Measurements from ENCODE around the gene LRRC9. TPM values are rescaled to one million over a fixed set of nuclear protein-coding genes. Genes with fewer than 3 reads are reported as not detected.
A peak's percentile ranks its signal among the peaks of the same experiment; 100 is the strongest.

LRRC9 gene
- total RNA-seq, 1 donor from 2014 or later: 1.7 TPM

DNA sequence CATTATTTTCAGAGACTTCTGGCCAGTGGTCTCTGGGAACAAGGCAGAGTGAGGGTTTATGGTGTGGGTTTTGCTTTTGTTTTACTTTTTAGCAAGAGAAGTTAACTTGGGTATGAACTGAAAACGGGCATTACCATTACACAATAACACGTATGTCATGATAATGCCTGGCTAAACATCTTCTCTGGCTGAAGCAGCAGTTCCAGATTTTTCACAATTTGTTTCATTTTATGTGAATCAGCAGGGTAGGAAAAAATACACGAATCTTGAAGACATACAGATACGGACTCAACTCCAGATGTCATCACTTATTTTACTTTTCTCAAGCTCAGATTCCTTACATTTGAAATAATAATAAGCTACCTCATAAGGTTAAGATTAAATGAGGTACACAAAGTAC, 169.3 kb downstream of the LRRC9 start:
- H3K4me3 Mint-ChIP-seq: peak overlapping the region; percentile 33
- DNase-seq (ENCODE audit: extremely low spot score, unreplicated experiment): no peak
- H3K27ac Mint-ChIP-seq: no peak overlapping the region
- H3K27me3 Mint-ChIP-seq: no peaks in the 10 kb centered on the region
- H3K4me1 Mint-ChIP-seq (ENCODE audit: unreplicated experiment): peaks cover 14% of the 10 kb centered on the region
- no peaks in the 10 kb centered on the region for H3K9me3 Mint-ChIP-seq
- no peaks in the 10 kb centered on the region for H3K36me3 Mint-ChIP-seq
- TF ChIP-seq, protein P1, sequence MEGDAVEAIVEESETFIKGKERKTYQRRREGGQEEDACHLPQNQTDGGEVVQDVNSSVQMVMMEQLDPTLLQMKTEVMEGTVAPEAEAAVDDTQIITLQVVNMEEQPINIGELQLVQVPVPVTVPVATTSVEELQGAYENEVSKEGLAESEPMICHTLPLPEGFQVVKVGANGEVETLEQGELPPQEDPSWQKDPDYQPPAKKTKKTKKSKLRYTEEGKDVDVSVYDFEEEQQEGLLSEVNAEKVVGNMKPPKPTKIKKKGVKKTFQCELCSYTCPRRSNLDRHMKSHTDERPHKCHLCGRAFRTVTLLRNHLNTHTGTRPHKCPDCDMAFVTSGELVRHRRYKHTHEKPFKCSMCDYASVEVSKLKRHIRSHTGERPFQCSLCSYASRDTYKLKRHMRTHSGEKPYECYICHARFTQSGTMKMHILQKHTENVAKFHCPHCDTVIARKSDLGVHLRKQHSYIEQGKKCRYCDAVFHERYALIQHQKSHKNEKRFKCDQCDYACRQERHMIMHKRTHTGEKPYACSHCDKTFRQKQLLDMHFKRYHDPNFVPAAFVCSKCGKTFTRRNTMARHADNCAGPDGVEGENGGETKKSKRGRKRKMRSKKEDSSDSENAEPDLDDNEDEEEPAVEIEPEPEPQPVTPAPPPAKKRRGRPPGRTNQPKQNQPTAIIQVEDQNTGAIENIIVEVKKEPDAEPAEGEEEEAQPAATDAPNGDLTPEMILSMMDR (conservative IDR thresholded peaks at IDR 0.05): no peak

DNA sequence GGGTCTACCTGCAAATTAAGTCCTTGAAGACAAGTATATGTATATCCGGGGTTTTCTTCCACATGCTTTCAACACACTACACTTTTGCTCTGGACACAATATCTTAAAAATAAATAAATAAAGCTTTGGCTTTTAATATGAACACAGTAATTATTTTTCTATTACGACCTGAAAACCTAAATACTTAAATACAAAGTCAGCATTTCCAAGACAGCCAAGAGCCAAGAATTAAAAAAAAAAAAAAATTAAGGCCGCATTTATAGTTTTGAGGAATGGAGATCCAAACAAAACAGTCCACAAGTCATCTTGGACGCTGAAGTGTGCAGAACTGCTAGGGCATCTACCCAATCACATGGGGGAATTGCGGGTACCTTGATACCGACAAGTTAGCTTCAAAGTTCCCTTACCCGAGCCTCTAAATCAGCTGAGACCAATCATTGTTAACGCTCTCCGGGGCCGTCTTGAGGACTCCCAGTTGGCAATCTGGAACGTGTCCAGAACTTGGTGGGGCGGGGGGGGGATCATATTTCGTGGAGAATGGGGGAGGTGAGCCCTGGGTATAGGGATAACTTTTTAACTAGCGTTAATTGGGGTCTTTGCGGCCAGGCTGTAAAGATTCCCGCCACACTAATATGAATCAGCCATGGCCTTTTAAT, 171.0 kb downstream of the LRRC9 start:
- Mint-ChIP-seq H3K36me3 (peaks cover 5% of the 10 kb centered on the region), H3K4me3 (peak overlapping the region; percentile 98), H3K27me3 (no peaks in the 10 kb centered on the region), H3K4me1 (ENCODE audit: unreplicated experiment) (peaks cover 32% of the 10 kb centered on the region), H3K27ac (peak overlapping the region; percentile 94), H3K9me3 (no peaks in the 10 kb centered on the region)
- TF ChIP-seq, protein P1 (conservative IDR thresholded peaks at IDR 0.05): no peak
- no peak for DNase-seq (ENCODE audit: extremely low spot score, unreplicated experiment)

DNA sequence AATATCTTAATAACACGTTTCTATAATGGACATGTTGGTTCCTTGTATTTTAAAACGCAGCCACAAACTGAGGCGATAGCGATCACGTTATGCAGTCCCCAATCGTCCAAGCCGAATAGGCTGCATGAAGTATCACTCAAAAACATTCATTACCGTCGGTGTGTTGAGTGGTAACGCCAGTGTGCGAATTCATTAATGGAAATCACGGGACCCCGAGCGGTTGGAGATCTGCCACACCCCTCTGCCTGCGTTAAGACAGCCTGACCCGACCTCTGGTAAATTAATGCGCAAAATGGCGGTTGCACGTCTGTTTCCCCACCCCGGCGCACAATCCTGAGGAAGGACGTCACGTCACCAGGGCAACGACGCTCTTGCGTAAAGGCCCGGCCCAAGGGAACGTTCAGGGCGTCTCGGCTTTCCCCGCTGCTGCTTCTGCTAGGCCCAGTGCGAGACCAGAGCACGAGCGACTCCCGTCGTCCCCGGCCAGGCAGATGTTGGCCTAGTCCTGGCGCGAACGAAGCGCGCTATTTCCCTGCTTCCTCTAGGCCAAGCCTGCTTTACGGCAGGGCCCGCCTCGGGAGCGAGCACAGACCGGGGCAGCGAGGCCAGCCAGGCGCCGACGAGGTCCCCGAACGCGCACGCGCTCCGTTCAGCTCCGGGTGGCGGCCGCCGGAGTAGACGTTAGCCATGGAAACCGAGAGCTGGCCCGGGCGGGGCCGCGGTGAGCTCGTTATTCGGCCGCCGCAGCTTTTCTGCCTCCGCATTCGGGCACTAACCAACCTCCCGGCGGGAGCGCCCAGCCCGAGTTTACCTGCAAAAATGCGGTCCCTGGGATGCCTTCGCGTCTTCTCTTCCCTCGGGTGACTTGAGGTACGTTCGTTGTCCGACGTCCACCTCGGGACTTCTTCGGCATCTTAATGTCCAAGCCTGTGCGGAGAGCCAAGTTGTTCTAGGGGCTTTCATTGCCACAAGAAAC, 171.9 kb downstream of the LRRC9 start, which contains the start of gene PCNX4:
Gene PCNX4 (plus strand): TSS at position 374 of the 976 bp plus-strand sequence. CDS start 15,716 bp downstream, outside the sequence.
- Mint-ChIP-seq H3K9me3 (no peaks in the 10 kb centered on the region), H3K4me1 (ENCODE audit: unreplicated experiment) (peaks cover 32% of the 10 kb centered on the region)

DNA sequence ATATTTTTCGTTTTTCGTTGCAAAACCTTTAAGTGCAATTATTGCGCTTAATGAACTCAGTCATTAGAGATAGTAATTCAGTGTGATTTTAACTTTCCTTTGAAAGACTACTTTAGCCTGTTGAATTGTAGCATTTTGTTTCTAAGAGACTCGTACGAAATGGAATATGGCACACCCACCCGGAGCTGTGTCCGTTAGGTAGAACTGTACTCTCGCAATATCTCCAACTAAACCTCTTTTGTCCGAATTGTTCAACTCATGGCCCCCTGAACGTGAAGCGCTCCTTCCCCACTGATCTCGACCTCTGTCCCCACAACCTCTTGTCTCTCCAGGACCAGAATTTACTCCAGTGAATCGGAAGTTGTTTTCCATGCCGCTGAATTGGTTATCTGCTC, 172.6 kb downstream of the LRRC9 start:
- Mint-ChIP-seq H3K27ac (peak overlapping the region; percentile 94), H3K4me1 (ENCODE audit: unreplicated experiment) (peaks cover 32% of the 10 kb centered on the region), H3K4me3 (peak overlapping the region; percentile 98), H3K27me3 (no peaks in the 10 kb centered on the region), H3K36me3 (peaks cover 5% of the 10 kb centered on the region), H3K9me3 (no peaks in the 10 kb centered on the region)
- DNase-seq (ENCODE audit: extremely low spot score, unreplicated experiment): no peak
- TF ChIP-seq, protein P1 (conservative IDR thresholded peaks at IDR 0.05): no peak

More for the DNA sequence above, 171.9 kb downstream of the LRRC9 start, which contains the start of gene PCNX4:
- TF ChIP-seq, protein P1 (conservative IDR thresholded peaks at IDR 0.05): no peak
- Mint-ChIP-seq H3K27ac (peak within 1 kb of the TSS; percentile 94), H3K36me3 (peaks cover 5% of the 10 kb centered on the region), H3K4me3 (peak within 1 kb of the TSS; percentile 98), H3K27me3 (no peaks in the 10 kb centered on the region)
- peak; percentile 92 for DNase-seq (ENCODE audit: extremely low spot score, unreplicated experiment)

DNA sequence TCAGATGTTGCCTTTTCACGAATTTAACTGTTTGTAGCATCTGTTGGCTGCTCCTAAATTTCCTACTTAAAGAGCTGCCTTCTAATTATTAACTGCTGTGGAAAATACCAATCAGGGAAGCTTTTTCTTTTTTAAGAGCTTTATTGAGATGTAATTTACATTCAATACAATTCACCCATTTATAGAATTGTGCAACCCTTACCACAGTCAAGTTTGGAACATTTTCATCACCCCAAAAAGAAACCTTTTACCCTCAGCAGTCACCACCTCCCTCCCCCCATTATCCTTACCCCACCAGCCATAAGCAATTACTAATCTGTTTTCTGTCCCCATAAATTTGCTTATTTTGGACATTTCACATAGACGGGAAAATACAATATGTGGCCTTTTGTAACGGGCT, 173.1 kb downstream of the LRRC9 start:
- no peak for DNase-seq (ENCODE audit: extremely low spot score, unreplicated experiment)
- H3K27ac Mint-ChIP-seq: peak overlapping the region; percentile 94
- H3K36me3 Mint-ChIP-seq: peaks cover 11% of the 10 kb centered on the region
- peak overlapping the region; percentile 98 for H3K4me3 Mint-ChIP-seq
- TF ChIP-seq, protein P1 (conservative IDR thresholded peaks at IDR 0.05): no peak
- H3K27me3 Mint-ChIP-seq: no peaks in the 10 kb centered on the region
- H3K4me1 Mint-ChIP-seq (ENCODE audit: unreplicated experiment): peaks cover 32% of the 10 kb centered on the region
- peaks cover 4% of the 10 kb centered on the region for H3K9me3 Mint-ChIP-seq

Data from type B pancreatic cell (in vitro differentiated cells).